OCI-LY1 (cell line): ENCODE results near the gene C16orf54.

Experiments
- EZH2 ChIP-seq: fragments of 200-600 bp; sonication (generic), shearing (Covaris generic); IDR thresholded peaks from 2 replicates; pipeline ENCODE4 v1.8.0; 2017; ENCODE audit warnings: borderline replicate concordance, mixed run types, mild to moderate bottlenecking, antibody characterized with exemption, low read length, moderate library complexity, mixed read lengths
- TF ChIP-seq, protein P1 (sequence below): fragments of 200-600 bp; sonication (generic), shearing (Covaris generic); IDR thresholded peaks from 2 replicates; pipeline ENCODE4 v1.5.1; 2017; ENCODE audit warnings: mild to moderate bottlenecking, antibody characterized with exemption, low read length, moderate library complexity, mixed read lengths

- no peak for TF ChIP-seq EZH2
- TF ChIP-seq, protein P1, sequence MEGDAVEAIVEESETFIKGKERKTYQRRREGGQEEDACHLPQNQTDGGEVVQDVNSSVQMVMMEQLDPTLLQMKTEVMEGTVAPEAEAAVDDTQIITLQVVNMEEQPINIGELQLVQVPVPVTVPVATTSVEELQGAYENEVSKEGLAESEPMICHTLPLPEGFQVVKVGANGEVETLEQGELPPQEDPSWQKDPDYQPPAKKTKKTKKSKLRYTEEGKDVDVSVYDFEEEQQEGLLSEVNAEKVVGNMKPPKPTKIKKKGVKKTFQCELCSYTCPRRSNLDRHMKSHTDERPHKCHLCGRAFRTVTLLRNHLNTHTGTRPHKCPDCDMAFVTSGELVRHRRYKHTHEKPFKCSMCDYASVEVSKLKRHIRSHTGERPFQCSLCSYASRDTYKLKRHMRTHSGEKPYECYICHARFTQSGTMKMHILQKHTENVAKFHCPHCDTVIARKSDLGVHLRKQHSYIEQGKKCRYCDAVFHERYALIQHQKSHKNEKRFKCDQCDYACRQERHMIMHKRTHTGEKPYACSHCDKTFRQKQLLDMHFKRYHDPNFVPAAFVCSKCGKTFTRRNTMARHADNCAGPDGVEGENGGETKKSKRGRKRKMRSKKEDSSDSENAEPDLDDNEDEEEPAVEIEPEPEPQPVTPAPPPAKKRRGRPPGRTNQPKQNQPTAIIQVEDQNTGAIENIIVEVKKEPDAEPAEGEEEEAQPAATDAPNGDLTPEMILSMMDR = no peak
These were observed 48.5 kb upstream of the C16orf54 start for GRCh38 chr16:29794231-29794710.
